Keratinocyte (primary cell): ENCODE measurements around the gene CACNA1C.

ENCODE experiments used
- CTCF ChIP-seq, 3 experiments: IDR thresholded peaks in 1 of 3; conservative IDR thresholded peaks in 1 of 3; optimal IDR thresholded peaks in 1 of 3; 2 replicates in 2 of 3; 3 replicates in 1 of 3; pipeline versions ENCODE3 to v1.5.1; 2011; ENCODE audit warnings: low read length in 3 of 3, mild to moderate bottlenecking in 3 of 3, moderate library complexity in 2 of 3, control low read depth in 1 of 3, inconsistent platforms in 1 of 3; ENCODE audit not compliant: insufficient read depth in 2 of 3; ENCODE audit errors: extremely low read depth in 1 of 3
- EZH2 ChIP-seq: IDR thresholded peaks from one replicate; pipeline ENCODE4 v1.6.1; 2012; ENCODE audit warnings: inconsistent platforms, mild to moderate bottlenecking, low read length, moderate library complexity

GRCh38 chr12:2332236-2332635, 279.4 kb downstream of the CACNA1C start:
- TF ChIP-seq CTCF (optimal IDR thresholded peaks at IDR 0.05 in 1 of 3, IDR thresholded peaks at IDR 0.05 in 1 of 3, conservative IDR thresholded peaks at IDR 0.05 in 1 of 3; ENCODE audit: extremely low read depth in 1 of 3, insufficient read depth in 2 of 3, low read length in 3 of 3) (no peak), EZH2 (no peak)
